Stimulated activated CD8-positive, alpha-beta memory T cell treated with anti-CD3 and anti-CD28 coated beads, Interleukin-2, amount 100 ng/mL, for 1 hour (primary cell): ENCODE results near the gene SLC24A4.

Experiments
- DNase-seq, 2 donors: peaks; one replicate each; pipeline ENCODE4 v3.0.0-alpha.2; 2020; ENCODE audit warnings: low read depth in 2 of 2

The SLC24A4 gene

GRCh38 chr14:92316176-92316575, 6.8 kb upstream of the SLC24A4 start:
- no peak for DNase-seq

- DNase-seq, result no peak
Measured at GRCh38 chr14:92316937-92317336, 6.0 kb upstream of the SLC24A4 start.

GRCh38 chr14:92317511-92317910, 5.5 kb upstream of the SLC24A4 start:
- no peak for DNase-seq

GRCh38 chr14:92321701-92322100, 1.3 kb upstream of the SLC24A4 start:
- DNase-seq, result no peak

GRCh38 chr14:92322516-92322915, 449 bp upstream of the SLC24A4 start:
- no peak for DNase-seq

- DNase-seq, result no peak
Measured at GRCh38 chr14:92323916-92324818, 1.2 kb downstream of the SLC24A4 start.

- no peak for DNase-seq
Measured at GRCh38 chr14:92325835-92326234, 2.9 kb downstream of the SLC24A4 start.

GRCh38 chr14:92328664-92329255, 5.8 kb downstream of the SLC24A4 start:
- no peak for DNase-seq

- no peak for DNase-seq
Measured at GRCh38 chr14:92334050-92334449, 11.1 kb downstream of the SLC24A4 start.

- DNase-seq, result no peak
Measured at GRCh38 chr14:92336363-92336762, 13.4 kb downstream of the SLC24A4 start.

GRCh38 chr14:92339426-92339825, 16.5 kb downstream of the SLC24A4 start:
- DNase-seq, result no peak

- no peak for DNase-seq
Measured at GRCh38 chr14:92340071-92340470, 17.1 kb downstream of the SLC24A4 start.

GRCh38 chr14:92340931-92341330, 18.0 kb downstream of the SLC24A4 start:
- DNase-seq, result no peak

GRCh38 chr14:92341791-92342190, 18.8 kb downstream of the SLC24A4 start:
- DNase-seq, result no peak

GRCh38 chr14:92348154-92348553, 25.2 kb downstream of the SLC24A4 start:
- no peak for DNase-seq

- no peak for DNase-seq
Measured at GRCh38 chr14:92351750-92352149, 28.8 kb downstream of the SLC24A4 start.

GRCh38 chr14:92352158-92352985, 29.4 kb downstream of the SLC24A4 start:
- no peak for DNase-seq

- DNase-seq, result no peak
Measured at GRCh38 chr14:92353447-92353846, 30.5 kb downstream of the SLC24A4 start.

GRCh38 chr14:92356677-92357076, 33.7 kb downstream of the SLC24A4 start:
- DNase-seq, result no peak

- no peak for DNase-seq
Measured at GRCh38 chr14:92360651-92361370, 37.8 kb downstream of the SLC24A4 start.

- no peak for DNase-seq
Measured at GRCh38 chr14:92362781-92363235, 39.8 kb downstream of the SLC24A4 start.

- DNase-seq, result no peak
Measured at GRCh38 chr14:92366237-92366636, 43.3 kb downstream of the SLC24A4 start.
